HTR-8/SVneo (cell line): ENCODE results near the gene DISP3.

Experiments used
- DNase-seq: peaks from one replicate; pipeline ENCODE4 v3.0.0; 2011; ENCODE audit warnings: low spot score, mixed read lengths; ENCODE audit not compliant: insufficient read length
- FAIRE-seq: peaks from 2 replicates; lab custom pipeline; 2011; peaks lifted over from hg19 to GRCh38; lab: Jason Lieb, UNC

The DISP3 gene

GRCh38 chr1:11504599-11504998 is 25.6 kb downstream of the DISP3 start:
- no peak for DNase-seq
- FAIRE-seq: no peak

GRCh38 chr1:11505591-11506538 is 26.9 kb downstream of the DISP3 start:
- FAIRE-seq: no peak
- DNase-seq: no peak

GRCh38 chr1:11507309-11507708 is 28.4 kb downstream of the DISP3 start:
- FAIRE-seq: no peak
- DNase-seq: no peak

- DNase-seq: no peak
- FAIRE-seq: no peak
Measured at GRCh38 chr1:11513681-11514080, 34.7 kb downstream of the DISP3 start.

DNA sequence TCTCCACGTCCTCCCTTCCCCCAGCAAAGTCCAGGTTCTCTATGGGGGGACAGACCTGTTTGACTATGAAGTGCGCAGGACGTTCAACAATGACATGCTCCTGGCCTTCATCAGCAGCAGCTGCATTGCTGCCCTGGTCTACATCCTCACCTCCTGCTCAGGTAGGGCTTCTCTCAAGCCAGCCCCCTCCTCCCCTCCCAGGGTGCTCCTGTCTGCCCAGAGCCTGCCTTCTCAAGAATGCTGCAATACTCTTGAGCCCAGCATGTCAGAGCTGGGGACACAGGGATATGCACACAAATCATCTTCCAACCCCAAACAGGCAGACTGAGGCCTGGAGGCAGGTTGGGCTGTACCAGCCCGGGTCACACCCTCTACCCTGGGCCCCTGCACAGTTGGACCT is 35.4 kb downstream of the DISP3 start:
- DNase-seq (no peak), FAIRE-seq (no peak)

GRCh38 chr1:11515368-11516300 is 36.7 kb downstream of the DISP3 start:
- FAIRE-seq: no peak

DNA sequence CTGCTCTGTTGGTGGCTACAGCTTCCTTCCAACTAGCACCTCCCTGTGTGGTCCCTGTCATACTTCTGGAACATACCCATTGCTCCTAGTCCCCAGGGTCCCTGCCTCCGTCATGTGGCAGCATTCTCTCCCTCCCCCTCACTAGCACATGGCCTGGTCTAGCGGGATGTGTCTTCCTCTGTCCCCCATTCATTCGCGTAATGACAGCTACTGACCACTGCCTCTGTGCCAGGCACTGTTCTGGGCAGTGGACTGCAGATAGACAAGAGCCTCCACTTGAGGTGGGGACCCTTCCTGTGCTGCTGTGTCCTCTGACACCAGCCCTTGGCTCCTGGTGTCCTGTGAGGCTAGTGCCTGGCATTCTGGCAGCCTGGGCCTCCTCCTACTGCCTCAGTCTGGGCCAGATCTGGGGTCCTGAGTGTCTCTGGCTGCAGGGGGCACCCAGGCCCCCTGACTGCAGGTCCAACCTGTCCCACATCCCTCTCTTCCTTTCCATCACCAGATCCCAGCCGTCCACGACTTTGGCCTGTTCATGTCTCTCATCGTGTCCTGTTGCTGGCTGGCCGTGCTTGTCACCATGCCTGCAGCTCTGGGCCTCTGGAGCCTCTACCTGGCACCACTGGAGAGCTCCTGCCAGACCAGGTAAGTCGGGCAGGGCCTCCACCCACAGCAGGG is 38.1 kb downstream of the DISP3 start:
- FAIRE-seq: no peak
- DNase-seq: no peak

More at GRCh38 chr1:11515368-11516300, 36.7 kb downstream of the DISP3 start:
- no peak for DNase-seq

DNA sequence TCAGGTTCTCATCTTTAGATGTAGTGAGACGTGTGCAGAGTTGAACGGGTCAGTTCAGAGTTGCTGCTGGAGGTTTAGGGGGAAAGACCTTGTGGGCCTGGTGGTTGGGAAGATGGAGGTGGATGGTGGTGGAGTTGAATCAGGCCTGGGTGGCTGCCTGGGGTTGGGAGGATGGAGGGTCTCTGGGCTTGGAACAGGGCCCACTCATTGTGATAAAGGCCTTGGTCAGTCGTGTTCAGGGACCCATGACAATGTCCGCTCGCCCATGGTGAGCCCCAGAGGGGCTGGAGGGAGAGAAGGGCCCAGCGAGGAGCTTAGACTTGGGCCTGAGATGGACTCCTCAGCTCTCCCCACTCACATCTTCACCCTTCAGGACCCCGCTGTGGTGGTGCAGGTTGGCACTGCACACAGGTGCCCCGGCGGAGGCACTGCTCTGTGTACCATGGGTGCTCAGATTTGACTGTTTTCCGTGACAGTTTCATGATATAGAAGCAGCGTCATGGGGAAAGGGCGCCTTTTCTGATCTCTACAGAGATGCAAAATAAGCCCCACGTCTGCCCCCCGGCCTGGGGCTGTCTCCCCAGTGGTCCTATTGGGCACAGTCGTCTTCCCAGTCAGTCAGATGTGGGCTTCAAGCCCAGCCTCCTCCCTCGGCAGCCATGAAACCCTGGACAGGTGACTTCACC is 39.2 kb downstream of the DISP3 start:
- DNase-seq (no peak), FAIRE-seq (no peak)

DNA sequence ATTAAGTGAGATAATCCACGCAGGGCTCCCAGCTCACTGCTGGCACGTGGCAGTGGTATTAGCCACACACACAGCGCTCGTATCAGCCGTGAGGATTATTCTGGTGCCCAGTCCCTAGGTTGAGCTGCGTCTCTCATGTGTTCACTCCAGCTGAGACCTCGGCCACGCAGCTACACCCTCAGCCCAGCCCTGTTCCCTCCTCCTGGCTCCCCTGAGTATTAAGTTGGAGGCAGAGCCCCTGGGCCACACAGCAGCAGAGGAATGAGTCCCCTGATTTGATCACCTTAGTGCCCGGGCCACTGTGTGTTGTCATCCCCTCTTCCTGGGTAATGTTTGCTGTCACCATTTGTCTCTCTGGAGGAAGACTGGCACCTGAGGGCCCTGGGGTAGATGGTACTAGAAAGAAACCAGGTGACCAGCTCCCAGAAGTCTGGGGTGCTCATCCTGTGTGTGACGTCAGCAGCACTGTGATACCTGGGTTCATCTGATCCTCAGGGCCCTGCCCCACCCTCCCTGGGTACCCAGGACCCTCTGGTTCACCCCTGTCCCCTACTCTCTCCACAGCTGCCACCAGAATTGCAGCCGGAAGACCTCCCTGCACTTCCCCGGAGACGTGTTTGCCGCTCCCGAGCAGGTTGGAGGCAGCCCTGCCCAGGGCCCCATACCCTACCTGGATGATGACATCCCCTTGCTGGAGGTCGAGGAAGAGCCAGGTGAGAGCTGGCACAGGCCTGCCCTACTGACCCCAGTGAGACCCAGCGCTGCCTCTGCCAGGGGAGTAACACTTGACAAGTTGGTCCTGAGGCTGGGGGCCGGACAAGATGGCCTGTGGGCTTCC is 40.1 kb downstream of the DISP3 start:
- FAIRE-seq (no peak), DNase-seq (no peak)

- no peak for DNase-seq
- FAIRE-seq: no peak
Measured at GRCh38 chr1:11519629-11520031, 40.7 kb downstream of the DISP3 start.

DNA sequence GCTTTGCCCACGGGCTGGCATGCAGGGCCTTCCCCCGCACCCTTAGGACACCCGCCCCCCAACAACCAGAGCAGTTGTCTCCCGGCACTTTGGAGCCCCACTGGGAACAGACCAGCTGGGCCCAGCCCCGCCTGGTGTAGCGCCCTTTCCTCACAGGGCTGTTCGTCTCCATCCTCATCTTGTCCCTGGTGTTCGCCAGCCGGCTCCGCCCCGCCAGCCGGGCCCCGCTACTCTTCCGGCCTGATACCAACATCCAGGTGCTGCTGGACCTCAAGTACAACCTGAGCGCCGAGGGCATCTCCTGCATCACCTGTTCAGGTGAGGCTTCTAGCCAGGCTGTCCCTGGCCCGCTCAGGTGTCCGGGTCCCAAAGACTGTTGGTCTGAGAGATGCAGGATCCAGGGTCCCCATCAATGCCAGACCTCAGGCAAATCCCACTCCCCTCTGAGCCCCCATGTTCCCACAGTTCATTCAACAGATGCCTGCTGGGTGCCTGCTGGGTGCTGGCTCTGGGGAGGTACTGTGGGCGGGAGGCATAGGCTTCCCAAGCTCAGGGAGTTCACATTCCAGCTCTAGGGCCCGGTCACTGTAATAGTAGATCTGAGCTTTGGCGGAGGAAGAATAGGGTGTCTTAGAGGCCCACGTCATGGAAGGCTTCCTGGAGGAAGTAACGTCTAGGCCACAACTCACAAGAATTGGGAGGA is 41.7 kb downstream of the DISP3 start:
- DNase-seq: no peak
- FAIRE-seq: no peak

DNA sequence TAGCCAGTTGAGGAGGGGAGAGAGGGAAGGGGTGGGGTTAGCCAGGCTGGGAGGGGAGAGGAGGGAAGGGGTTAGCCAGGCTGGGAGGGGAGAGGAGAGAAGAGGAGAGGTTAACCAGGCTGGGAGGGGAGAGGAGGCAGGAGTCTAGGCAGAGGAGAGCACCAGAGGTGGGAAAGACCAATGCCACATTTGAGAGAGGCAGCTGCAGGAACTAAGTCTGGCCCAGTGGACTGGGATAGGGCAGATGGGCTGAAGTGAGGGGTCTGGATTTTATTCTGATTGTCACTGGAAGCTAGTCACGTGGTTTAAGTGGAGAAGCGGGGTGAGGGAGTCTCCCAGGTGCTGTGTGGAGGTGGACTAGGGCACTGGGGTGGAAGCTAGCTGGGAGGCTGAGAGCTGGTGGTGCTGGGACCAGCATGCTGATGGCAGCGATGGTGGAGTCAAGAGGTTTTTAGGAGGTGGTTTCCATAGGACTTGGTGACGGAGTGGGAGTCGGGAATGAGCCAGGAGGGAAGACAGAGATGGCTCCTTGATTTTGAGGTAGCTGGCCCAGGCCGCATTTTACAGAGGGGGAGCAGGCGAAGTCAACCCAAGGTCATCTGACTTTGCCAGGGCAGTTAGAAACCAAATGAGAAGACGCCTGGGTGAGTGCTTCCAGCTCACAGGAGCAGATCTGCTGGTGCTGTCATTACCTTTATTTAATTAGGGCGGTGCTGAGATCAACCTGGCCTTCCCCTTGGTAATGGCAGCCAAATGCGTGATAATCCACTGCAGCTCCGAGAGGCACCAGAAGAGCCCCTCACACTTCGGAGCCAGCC is 42.8 kb downstream of the DISP3 start:
- DNase-seq: no peak
- FAIRE-seq: no peak

GRCh38 chr1:11522400-11523235 is 43.7 kb downstream of the DISP3 start:
- no peak for DNase-seq
- no peak for FAIRE-seq

DNA sequence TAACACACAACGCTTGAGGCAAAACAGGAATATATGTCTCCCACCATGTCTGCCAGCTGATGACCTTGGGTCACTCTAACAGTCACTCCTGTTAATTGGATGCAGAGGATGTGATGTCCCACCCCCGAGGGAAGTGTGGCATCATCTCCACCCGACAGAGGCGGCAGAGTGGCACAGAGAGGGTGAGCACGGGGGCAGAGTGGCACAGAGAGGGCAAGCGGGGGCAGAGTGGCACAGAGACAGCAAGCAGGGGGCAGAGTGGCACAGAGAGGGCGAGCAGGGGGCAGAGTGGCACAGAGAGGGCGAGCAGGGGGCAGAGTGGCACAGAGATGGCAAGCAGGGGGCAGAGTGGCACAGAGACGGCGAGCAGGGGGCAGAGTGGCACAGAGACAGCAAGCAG is 44.3 kb downstream of the DISP3 start:
- FAIRE-seq (no peak), DNase-seq (no peak)

GRCh38 chr1:11523746-11524464 is 45.0 kb downstream of the DISP3 start:
- no peak for FAIRE-seq
- DNase-seq: no peak
